Psoas muscle (tissue), 8 donors: ENCODE measurements around the gene SPAG16. TPM values are rescaled to one million over a fixed set of nuclear protein-coding genes. Genes with fewer than 3 reads are reported as not detected.
A peak's percentile ranks its signal among the peaks of the same experiment; 100 is the strongest.

Experiments
- ATAC-seq, 4 donors: fragments of 200-7000 bp; cut with Tn5 transposase; one replicate each; pipeline ENCODE4 v1.9.1; 2020; ENCODE audit warnings: moderate library complexity in 3 of 4, mild to moderate bottlenecking in 2 of 4
- DNase-seq, 2 donors: peaks; one replicate each; pipeline ENCODE4 v3.0.0-alpha.2; 2020
- H3K27ac ChIP-seq: fragments of 200-600 bp; one replicate; pipeline ENCODE4 v1.8.0; 2022
- H3K27me3 ChIP-seq, 3 donors: fragments of 200-600 bp in 1 of 3; one replicate each; pipeline versions ENCODE4 v1.6.1 to v1.8.0; 2013 to 2022; ENCODE audit warnings: low read length in 2 of 3, mild to moderate bottlenecking in 2 of 3, moderate library complexity in 1 of 3; ENCODE audit not compliant: insufficient read depth in 3 of 3
- H3K36me3 ChIP-seq, 2 donors: fragments of 200-600 bp in 1 of 2; one replicate each; pipeline versions ENCODE4 v1.6.1 to v1.8.0; 2013 to 2022; ENCODE audit warnings: low read depth in 1 of 2, mild to moderate bottlenecking in 1 of 2, moderate library complexity in 1 of 2; ENCODE audit not compliant: insufficient read depth in 1 of 2
- H3K4me1 ChIP-seq: fragments of 200-600 bp; one replicate; pipeline ENCODE4 v1.8.0; 2022
- H3K4me3 ChIP-seq: fragments of 200-600 bp; one replicate; pipeline ENCODE4 v1.8.0; 2022; ENCODE audit warnings: mild to moderate bottlenecking
- H3K9me3 ChIP-seq: fragments of 200-600 bp; one replicate; pipeline ENCODE4 v1.8.0; 2022
- CTCF ChIP-seq: fragments of 200-600 bp; IDR thresholded peaks from one replicate; pipeline ENCODE4 v1.8.0; 2022; ENCODE audit warnings: antibody characterized with exemption
- WGBS, 3 donors: extraction: QIAGEN DNeasy Blood & Tissue Kit; methylation state at CpG; one replicate each; pipeline versions ENCODE4 v1.1.6 to v1.1.7; 2013; 5-methylcytosine and 5-hydroxymethylcytosine counted together
- intact Hi-C, 2 donors: fragments of 100-400 bp; cut with DNase I; formaldehyde crosslinking; loops; one replicate each; pipeline versions ENCODE4 v1.11.0 to v1.14.2; 2022
- polyA plus RNA-seq, 3 donors: library from polyadenylated mRNA; stranded (reverse); fragments of 200-250 nt; gene quantifications; one replicate each; pipeline ENCODE4 v1.2.3, GENCODE V29; 2013
- total RNA-seq, 4 donors: library from RNA; stranded (reverse); fragmentation: NEBNext Ultra II Directional in 2 of 4; extraction: Animal tissue kit (Norgen Biotek cat#: 25700) in 2 of 4; gene quantifications; one replicate each; pipeline versions ENCODE4 v1.2.1 to v1.2.4, GENCODE V29; 2021 to 2023
- donor health status: healthy with polysubstance abuse.
- donor health status: DM: no; HTN: no; CAD: no; lungs with moderate emphysema.
- donor health status: Bipolar disorder and iron deficiency.
- donor health status: healthy.
- donor health status: DM: yes; HTN: yes; CAD: no.
- donor health status: DM: no; HTN: no; CAD: no.
- donor health status: DM: no; HTN: no; CAD: no.
- donor health status: DM: yes; HTN: yes; CAD: no.

The SPAG16 gene
- total and polyA plus RNA-seq, 7 donors = 1.6 to 8.7 (median 4.3) TPM

DNA sequence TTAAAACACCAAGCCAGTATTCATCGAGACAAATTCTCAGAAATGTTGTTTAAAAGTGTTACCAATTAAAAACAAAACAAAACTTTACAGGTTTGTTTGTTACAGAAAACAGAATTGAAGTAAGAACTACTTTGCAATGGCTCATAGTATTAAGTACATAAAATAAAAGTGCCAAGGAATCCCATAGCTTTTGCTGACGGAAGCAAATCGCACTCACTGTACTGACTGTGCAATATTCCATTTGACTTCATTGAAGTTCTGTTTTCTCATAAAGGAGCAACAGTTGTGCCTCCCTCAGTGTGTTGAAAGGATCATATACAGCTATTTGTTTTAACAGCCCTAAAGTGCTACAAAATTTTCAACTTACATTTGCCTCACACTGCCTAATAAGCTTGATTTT is 507.8 kb downstream of the SPAG16 start:
- intact Hi-C loops = no loop called here
- H3K36me3 ChIP-seq = no peaks in the 10 kb centered on the region
- H3K27ac ChIP-seq = no peak overlapping the region
- no peaks in the 10 kb centered on the region for H3K4me1 ChIP-seq
- H3K9me3 ChIP-seq = no peaks in the 10 kb centered on the region
- ATAC-seq (no peak), DNase-seq (no peak)
- TF ChIP-seq CTCF = no peak
- no peak overlapping the region for H3K4me3 ChIP-seq
- whole genome bisulfite sequencing, 3 donors = 92 to 97% (median 95%) methylated on average over 3 of the region's 3 CpGs
- no peaks in the 10 kb centered on the region for H3K27me3 ChIP-seq

- H3K4me3 ChIP-seq = no peak overlapping the region
- H3K9me3 ChIP-seq = no peaks in the 10 kb centered on the region
- no peak for DNase-seq
- ATAC-seq = no peak
- intact Hi-C loops = loop anchor here in 1 of 2 donors (10.0 kb wide), 1 partner anchor 1199 kb away; no protein-coding TSS in a partner anchor
- peak; percentile 49 for TF ChIP-seq CTCF
- WGBS, 3 donors = 36 to 50% (median 36%) methylated on average over 1 of the region's 1 CpG
- H3K27ac ChIP-seq = no peak overlapping the region
- H3K36me3 ChIP-seq = no peaks in the 10 kb centered on the region
- no peaks in the 10 kb centered on the region for H3K4me1 ChIP-seq
- no peaks in the 10 kb centered on the region for H3K27me3 ChIP-seq
These were observed 522.0 kb downstream of the SPAG16 start for GRCh38 chr2:213806125-213806726.

- no peaks in the 10 kb centered on the region for H3K4me1 ChIP-seq
- no peak for DNase-seq
- intact Hi-C loops = no loop called here
- no peaks in the 10 kb centered on the region for H3K9me3 ChIP-seq
- peaks cover 0 to under 1% (median 0%) of the 10 kb centered on the region in 3 donors for H3K27me3 ChIP-seq
- H3K4me3 ChIP-seq = no peak overlapping the region
- ATAC-seq = no peak
- no peaks in the 10 kb centered on the region for H3K36me3 ChIP-seq
- no peak for TF ChIP-seq CTCF
- no peak overlapping the region for H3K27ac ChIP-seq
These were observed 532.3 kb downstream of the SPAG16 start for GRCh38 chr2:213816583-213816982.

GRCh38 chr2:213818436-213818835 is 534.2 kb downstream of the SPAG16 start:
- Histone ChIP-seq H3K27me3 (no peaks in the 10 kb centered on the region), H3K4me1 (no peaks in the 10 kb centered on the region), H3K4me3 (no peak overlapping the region), H3K27ac (no peak overlapping the region), H3K9me3 (peaks cover 5% of the 10 kb centered on the region), H3K36me3 (no peaks in the 10 kb centered on the region)
- TF ChIP-seq CTCF = no peak
- intact Hi-C loops = no loop called here
- DNase-seq (no peak), ATAC-seq (no peak)
- WGBS, 3 donors = 31 to 32% (median 31%) methylated on average over 1 of the region's 1 CpG

- no peak overlapping the region for H3K4me3 ChIP-seq
- peaks cover 9% of the 10 kb centered on the region for H3K4me1 ChIP-seq
- no peaks in the 10 kb centered on the region for H3K36me3 ChIP-seq
- intact Hi-C loops = no loop called here
- ATAC-seq = peak; percentile 60 to 93 (median 84)
- TF ChIP-seq CTCF = no peak
- no peak overlapping the region for H3K27ac ChIP-seq
- no peaks in the 10 kb centered on the region for H3K9me3 ChIP-seq
- no peak for DNase-seq
- no peaks in the 10 kb centered on the region for H3K27me3 ChIP-seq
These were observed 550.1 kb downstream of the SPAG16 start for GRCh38 chr2:213834331-213834730.
